HG03108 (cell line): ENCODE data around the gene PXK.
A peak's percentile ranks its signal among the peaks of the same experiment; 100 is the strongest.

Source experiments
- ATAC-seq: cut with Tn5 transposase; IDR thresholded peaks from one replicate; pipeline ENCODE4 v1.9.1; 2021; ENCODE audit warnings: moderate library complexity; ENCODE audit not compliant: unreplicated experiment

Gene PXK

DNA sequence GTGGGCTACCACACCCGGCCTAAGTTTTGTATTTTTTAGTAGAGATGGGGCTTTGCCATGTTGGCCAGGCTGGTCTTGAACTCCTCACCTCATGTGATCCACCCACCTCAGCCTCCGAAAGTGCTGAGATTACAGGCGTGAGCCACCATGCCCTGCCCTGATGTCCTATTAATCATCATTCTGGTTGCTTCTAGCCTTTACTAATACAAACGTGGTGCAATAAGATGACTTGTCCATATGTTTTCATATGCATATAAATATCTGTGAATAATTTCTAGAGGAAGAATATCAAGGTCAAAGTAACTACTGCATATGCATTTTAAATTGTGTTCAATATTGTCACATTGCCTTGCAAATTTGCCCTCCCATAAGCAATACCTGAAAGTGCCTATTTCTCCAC, 126.5 kb downstream of the PXK start:
- no peak for ATAC-seq

DNA sequence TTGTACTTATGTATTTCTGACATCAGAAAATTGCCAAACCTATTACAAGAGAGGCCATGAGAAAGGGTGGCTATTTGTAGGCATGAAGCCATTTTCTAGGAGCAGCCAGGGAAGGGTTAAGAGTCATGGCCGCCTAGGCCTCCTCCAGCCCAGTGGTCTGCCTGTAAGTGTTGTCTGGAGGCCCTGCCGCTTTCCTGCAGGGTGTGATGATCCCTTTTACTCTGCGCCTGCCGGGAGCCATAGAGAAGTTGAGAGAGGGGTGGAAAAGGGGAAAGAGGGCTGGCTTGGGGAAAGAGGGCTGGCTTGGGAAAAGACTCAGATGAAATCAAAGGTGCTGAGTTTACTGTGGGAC, 130.1 kb downstream of the PXK start:
- ATAC-seq = no peak

DNA sequence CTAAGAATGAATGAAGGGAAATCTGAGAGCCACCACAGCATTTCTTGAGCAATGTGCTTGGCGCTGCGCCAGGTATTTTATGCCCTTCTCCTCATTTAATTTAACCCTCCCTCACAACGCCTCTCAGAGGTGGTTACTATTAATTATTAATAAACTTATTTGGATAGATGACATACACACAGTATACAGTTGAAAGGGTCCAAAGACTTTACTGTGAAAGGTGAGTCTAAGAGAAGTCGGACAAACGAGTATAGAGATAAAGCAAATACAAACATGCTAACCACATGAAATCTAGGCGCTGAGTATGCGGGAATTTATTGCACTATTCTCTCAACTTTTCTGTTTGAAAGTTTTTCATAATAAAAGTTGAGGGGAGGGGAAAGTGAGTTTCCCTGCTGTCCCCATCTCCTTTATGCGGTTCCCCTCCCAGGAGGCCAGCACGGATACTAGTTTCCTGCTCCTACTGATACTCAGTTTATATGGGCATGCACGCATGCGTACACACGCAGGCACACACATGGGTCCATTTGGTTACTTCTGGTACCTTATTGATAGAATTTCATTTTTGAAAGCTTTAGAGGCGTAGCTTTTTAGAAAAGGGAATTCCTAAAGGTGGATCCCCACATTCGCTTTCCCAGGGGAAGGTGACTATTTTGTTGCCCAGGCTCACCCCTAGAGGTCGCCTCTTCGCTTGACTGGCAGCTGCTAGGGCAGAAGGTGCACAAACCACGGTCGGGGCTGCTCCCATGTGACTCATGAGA, 130.7 kb downstream of the PXK start:
- ATAC-seq = peak; percentile 92

DNA sequence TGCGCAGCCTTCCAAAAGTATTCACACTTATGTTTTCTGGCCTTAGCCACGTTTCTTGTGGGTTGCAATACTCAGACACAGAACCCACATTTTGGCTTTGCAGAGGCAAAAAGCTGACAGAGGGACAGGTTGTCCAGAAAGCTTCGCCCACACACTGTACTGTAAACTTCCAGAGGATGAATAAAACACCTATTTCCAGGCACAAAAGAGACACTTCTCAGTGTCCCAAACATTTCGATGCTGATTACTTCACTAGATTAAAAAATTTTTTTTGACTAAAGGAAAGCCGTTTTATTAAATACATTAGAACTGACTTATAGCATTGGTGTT, 131.2 kb downstream of the PXK start:
- no peak for ATAC-seq

DNA sequence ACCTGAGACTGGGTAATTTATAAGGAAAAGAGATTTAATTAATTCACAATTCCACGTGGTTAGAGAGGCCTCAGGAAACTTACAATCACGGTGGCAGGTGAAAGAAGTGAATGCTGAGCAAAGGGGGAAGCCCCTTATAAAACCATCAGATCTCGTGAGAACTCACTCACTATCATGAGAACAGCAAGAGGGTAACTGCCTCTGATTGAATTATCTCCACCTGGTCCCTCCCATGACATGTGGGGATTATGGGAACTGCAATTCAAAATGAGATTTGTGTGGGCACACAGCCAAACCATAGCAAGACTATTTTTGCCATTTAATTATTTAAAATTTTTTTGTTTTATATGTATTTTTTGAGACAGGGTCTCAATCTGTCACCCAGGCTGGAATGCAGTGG, 132.2 kb downstream of the PXK start:
- ATAC-seq = no peak

DNA sequence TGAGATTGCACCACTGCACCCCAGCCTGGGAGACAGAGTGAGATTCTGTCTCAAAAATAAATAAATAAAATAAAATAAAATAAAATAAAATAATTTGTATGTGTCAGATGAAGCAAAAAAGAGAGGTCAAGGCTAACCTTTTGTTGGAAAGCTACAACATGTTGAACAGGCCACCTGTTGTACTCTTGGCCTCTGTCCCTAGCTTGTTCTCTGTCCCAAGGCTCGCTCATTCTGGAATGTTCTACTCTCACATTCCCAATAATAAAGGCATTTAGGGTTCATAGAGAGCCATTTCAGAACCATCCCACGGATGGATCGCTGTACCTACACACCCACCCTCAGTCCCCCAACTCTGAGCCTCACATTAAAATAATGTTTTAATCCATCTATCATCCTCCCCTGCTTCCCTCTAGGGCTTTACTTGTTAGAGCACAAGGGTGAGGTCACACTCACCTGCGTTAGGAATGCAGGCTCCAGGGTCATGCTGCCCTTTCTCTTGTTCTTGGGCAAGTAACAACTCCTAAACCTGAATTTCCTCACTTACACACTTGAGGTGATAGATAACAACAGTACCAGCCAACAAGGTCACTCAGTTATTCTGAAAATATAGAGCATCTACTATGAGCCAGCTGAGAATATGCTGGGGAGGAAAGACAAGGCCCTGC, 134.3 kb downstream of the PXK start:
- ATAC-seq = no peak

DNA sequence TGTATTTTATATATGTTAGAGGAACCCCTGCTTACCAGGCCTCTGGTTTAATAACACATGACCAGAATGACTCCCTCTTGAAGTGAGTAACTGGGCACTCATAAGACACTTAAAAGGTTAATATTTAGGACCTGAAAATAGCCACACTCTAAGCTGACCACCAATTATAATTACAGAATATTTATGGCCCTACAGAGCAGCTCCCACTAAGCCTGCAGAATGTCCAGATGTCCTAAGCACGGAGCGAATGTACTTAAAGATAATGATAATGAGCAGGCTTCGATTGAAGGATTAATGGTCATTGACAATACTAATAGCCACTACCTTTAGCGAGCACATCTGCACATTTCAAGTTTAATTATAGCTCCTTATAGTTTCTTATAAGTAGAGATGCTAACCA, 136.4 kb downstream of the PXK start:
- no peak for ATAC-seq

DNA sequence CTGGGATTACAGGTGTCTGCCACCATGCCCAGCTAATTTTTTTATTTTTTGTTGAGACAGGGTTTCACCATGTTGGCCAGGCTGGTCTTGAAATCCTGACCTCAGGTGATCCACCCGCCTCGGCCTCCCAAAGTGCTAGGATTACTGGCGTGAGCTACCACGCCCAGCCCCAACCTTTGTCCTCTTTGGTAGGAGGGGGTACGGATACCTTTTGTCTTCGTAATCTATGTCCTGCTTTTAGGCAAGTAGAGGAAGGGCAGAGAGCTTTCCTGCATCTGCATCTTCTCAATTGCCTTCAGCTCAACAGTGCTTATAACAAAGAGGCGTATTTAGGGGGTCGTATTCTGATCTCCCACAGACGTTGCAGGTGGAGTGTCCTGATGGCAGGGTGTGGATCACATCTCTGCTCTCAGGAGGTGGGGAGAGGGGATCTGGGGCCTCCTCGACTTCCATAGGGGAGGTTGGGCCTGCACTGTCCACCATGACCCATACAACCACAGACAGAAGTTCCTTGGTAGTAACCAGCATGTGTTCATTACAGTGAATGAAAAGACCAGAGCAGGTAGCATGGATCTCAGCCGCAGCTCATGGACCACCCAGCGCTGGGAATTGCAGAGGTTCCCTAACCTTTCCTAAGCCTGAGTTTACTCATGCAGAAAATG, 137.8 kb downstream of the PXK start:
- no peak for ATAC-seq

DNA sequence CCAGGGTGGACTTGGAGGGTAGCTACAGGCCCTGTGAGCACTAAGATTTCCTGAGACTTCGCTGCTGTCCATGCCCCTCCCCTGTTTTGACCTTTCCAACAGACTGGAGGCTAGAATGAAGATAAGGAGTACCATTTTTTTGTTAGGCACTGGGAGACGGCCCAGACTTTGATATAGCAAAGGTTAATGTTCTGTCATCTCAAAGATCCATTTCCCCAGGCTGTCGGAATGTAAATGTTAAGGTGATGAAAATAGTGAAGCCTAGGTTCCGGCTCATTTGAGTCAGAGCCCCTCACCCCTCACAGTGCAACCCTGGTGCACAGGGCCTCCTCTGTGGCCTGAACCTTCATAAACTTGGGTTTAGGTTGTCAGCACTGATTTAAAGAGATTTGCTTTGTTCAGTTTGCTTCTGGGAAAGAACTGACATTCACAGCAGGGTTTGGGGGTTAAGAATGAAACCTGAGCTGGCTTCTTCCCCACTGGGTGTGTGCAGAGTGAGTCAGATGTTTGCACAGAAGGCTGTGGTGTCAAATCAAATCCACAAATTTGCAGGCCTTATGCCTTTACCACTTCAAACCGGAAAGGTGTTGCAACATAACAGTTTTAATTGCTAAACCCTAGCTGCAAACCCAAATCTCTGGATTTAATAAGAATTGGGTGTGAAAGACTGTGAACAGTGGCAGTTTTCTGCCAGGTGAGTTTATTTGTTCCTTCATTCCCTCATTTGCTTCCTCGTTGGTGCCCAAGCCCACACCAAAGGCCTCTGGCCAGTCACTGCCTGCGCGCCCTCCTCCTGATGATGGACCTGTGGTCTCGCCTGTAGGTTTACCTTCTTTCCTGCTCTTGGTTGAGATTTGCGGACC, 138.6 kb downstream of the PXK start:
- no peak for ATAC-seq

DNA sequence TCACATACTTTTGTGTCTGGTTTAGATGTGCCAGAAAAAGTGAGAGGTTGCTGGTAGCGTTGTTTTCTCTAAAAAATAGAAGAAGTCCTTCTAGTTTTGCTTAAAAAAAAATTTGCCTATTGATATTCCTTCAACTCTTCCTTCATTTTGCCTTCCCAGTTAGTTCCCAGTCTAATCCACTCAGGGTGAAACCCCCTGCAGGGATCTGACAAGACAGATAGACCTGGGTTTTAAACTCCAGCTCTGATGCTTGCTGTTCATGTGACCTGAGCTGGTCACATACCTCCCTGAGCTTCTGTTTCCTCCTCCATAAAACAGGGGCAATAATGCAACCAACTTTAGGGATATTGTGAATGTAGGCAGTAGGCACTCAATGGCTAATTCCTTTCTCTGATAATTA, 140.6 kb downstream of the PXK start:
- ATAC-seq = no peak

DNA sequence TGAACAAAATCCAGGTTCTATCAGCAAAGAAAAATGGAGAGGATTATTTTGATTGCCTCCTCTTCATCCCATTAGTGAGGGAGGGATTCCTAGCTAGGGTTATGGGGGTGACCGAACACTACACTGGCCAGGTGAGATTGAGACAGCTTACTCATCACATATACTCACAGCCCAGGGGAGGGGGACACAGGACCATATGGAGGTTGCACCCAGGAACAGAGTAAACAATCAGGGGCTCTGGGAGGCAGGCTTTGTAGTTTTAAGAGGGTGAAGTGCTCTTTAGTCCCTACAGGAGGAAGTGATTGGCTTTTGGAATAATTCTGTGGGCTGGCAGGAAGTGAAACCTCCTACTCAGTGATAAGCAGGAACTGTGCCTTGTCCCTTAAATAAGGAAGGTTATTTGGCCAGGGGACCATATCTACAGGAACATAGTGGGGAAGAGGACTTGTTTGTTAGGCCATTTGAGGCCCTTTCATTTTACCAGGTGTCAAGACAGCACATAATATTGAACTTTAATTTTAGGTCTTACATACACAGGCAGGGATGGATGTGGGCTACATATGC, 141.7 kb downstream of the PXK start:
- no peak for ATAC-seq

DNA sequence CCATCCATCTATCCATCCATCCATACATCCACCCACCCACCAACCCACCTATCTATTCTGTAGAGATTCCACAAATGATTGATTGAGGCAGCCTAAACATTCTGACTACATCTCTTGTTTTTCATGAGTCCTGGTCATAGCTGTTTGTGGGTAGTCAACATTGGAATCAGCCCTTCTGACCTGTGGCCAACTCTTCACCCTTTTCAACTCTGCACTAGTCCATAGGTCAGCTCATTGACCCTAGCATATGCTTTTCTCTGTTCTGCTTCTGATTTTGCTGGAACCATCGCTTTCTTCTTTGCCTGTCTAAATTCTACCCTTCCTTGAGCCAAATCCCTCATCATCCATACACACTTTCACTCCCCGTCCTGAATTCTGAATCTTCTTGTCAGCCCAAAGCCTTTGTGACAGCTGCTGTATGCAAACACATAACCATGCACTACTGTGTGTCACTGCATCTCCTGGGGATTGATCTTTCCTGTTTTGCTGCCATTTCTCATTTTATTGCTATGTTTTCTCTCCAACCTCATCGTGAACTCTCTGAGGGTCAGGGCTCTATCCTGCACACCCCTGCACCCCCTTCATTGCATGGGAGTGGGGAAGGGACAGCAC, 142.4 kb downstream of the PXK start:
- ATAC-seq = no peak
